GM13976 (cell line): Measurements from ENCODE around the gene UQCRFS1.
"Not testable (repeated sequence)": the region's sequence is repeated elsewhere in the genome, so short reads cannot be mapped to it uniquely, and the experiment has no call there.

Experiments used
- DNase-seq: peaks from one replicate; pipeline ENCODE4 v3.0.0; 2012; ENCODE audit warnings: low spot score
- CTCF ChIP-seq: IDR thresholded peaks from 2 replicates; pipeline ENCODE4 v1.5.1; 2012; ENCODE audit warnings: borderline replicate concordance, mild to moderate bottlenecking; ENCODE audit not compliant: insufficient read depth; ENCODE audit errors: extremely low read depth, missing control alignments, control extremely low read depth
- in situ Hi-C: fragments of 300-500 bp; cut with MboI; formaldehyde crosslinking; loops from one replicate; pipeline ENCODE4 v1.12.0; 2022; ENCODE audit warnings: low sequenced_read_pairs, mixed read lengths, inconsistent platforms; ENCODE audit not compliant: unreplicated experiment

The UQCRFS1 gene

GRCh38 chr19:29241324-29241723 lies 28.4 kb upstream of the UQCRFS1 start:
- no peak for DNase-seq
- in situ Hi-C loops, result no loop called here
- TF ChIP-seq CTCF, result no peak

- in situ Hi-C loops, result no loop called here
- DNase-seq, result no peak
- TF ChIP-seq CTCF, result no peak
These were observed 26.3 kb upstream of the UQCRFS1 start for GRCh38 chr19:29239213-29239776.

- TF ChIP-seq CTCF, result no peak
- DNase-seq, result no peak
- in situ Hi-C loops, result no loop called here
These were observed 20.6 kb upstream of the UQCRFS1 start for GRCh38 chr19:29233591-29233990.

GRCh38 chr19:29232315-29232852 lies 19.4 kb upstream of the UQCRFS1 start:
- no peak for DNase-seq
- no peak for TF ChIP-seq CTCF
- in situ Hi-C loops, result no loop called here

GRCh38 chr19:29231306-29231705 lies 18.4 kb upstream of the UQCRFS1 start:
- DNase-seq, in situ Hi-C loops: not testable (repeated sequence)

- no peak for TF ChIP-seq CTCF
- in situ Hi-C loops, result no loop called here
- DNase-seq, result no peak
These were observed 4.7 kb upstream of the UQCRFS1 start for GRCh38 chr19:29217616-29218015.

GRCh38 chr19:29216021-29216420 lies 3.1 kb upstream of the UQCRFS1 start:
- in situ Hi-C loops, result no loop called here
- TF ChIP-seq CTCF, result no peak

More at GRCh38 chr19:29216021-29216420, 3.1 kb upstream of the UQCRFS1 start:
- no peak for DNase-seq
